Common myeloid progenitor, CD34-positive (primary cell): ENCODE data around the gene NALCN.

ENCODE experiments used
- CTCF ChIA-PET: fragments of 350-600 bp; sonication (Branson Sonifier 250); formaldehyde crosslinking; loops from one replicate; lab custom pipeline; 2021; ENCODE audit warnings: antibody characterized with exemption; lab: Charles Lee
- POLR2A ChIA-PET: fragments of 350-600 bp; sonication (Branson Sonifier 250); formaldehyde crosslinking; loops from one replicate; lab custom pipeline; 2021; ENCODE audit warnings: antibody characterized with exemption; lab: Charles Lee
- DNase-seq, 3 donors: peaks; one replicate each; pipeline versions ENCODE4 v3.0.0 to v3.0.0-alpha.2; 2013
- H3K27ac ChIP-seq, 2 experiments: 1 replicate in 1 of 2; 2 replicates in 1 of 2; pipeline ENCODE4 v1.7.0; 2013; ENCODE audit warnings: inconsistent platforms in 2 of 2, low read length in 2 of 2, mild to moderate bottlenecking in 2 of 2, low read depth in 1 of 2, moderate library complexity in 1 of 2; ENCODE audit not compliant: severe bottlenecking in 2 of 2, insufficient read depth in 1 of 2, poor library complexity in 1 of 2
- H3K27me3 ChIP-seq, 5 experiments: replicated peaks in 2 of 5; 1 replicate in 3 of 5; 2 replicates in 2 of 5; pipeline versions ENCODE4 v1.6.1 to v1.7.0; 2013; ENCODE audit warnings: low read length in 4 of 5, mild to moderate bottlenecking in 2 of 5, moderate library complexity in 2 of 5, inconsistent platforms in 1 of 5; ENCODE audit not compliant: insufficient read depth in 5 of 5, control insufficient read depth in 4 of 5
- H3K36me3 ChIP-seq, 4 experiments: 1 replicate in 2 of 4; 2 replicates in 2 of 4; pipeline versions ENCODE4 v1.6.1 to v1.7.0; 2013; ENCODE audit warnings: low read length in 3 of 4, control low read depth in 1 of 4, mild to moderate bottlenecking in 1 of 4; ENCODE audit not compliant: control insufficient read depth in 4 of 4, insufficient read depth in 4 of 4
- H3K4me1 ChIP-seq, 4 experiments: 1 replicate in 3 of 4; 2 replicates in 1 of 4; pipeline versions ENCODE4 v1.6.1 to v1.7.1; 2013; ENCODE audit warnings: low read length in 3 of 4, mild to moderate bottlenecking in 3 of 4, control low read depth in 1 of 4, inconsistent platforms in 1 of 4, moderate library complexity in 1 of 4; ENCODE audit not compliant: control insufficient read depth in 4 of 4, insufficient read depth in 4 of 4; ENCODE audit errors: control extremely low read depth in 1 of 4
- H3K4me3 ChIP-seq, 7 experiments: 1 replicate in 4 of 7; 2 replicates in 3 of 7; pipeline versions ENCODE4 v1.5.1 to v1.7.0; 2013; ENCODE audit warnings: mild to moderate bottlenecking in 7 of 7, low read length in 6 of 7, moderate library complexity in 6 of 7, inconsistent platforms in 2 of 7, low read depth in 2 of 7, control low read depth in 1 of 7; ENCODE audit not compliant: insufficient read depth in 4 of 7, control insufficient read depth in 1 of 7; ENCODE audit errors: extremely low read depth in 1 of 7
- H3K9me3 ChIP-seq, 5 experiments: 1 replicate in 4 of 5; 2 replicates in 1 of 5; pipeline versions ENCODE4 v1.6.1 to v1.7.1; 2013; ENCODE audit warnings: low read length in 4 of 5, mild to moderate bottlenecking in 2 of 5, inconsistent platforms in 1 of 5, low read depth in 1 of 5, moderate library complexity in 1 of 5; ENCODE audit not compliant: control insufficient read depth in 4 of 5, insufficient read depth in 2 of 5; ENCODE audit errors: control extremely low read depth in 1 of 5
- WGBS: methylation state at CpG from one replicate; pipeline ENCODE4 v1.1.5; 2013; ENCODE audit not compliant: insufficient coverage; 5-methylcytosine and 5-hydroxymethylcytosine counted together

NALCN gene

GRCh38 chr13:101248739-101249514, 167.4 kb downstream of the NALCN start:
- ChIA-PET POLR2A (no interaction called here), CTCF (interaction anchor here (1.1 kb wide), 1 partner anchor 12 kb away, joined by 3 read pairs; no protein-coding TSS in a partner anchor)
- H3K4me3 ChIP-seq: no peak overlapping the region
- H3K4me1 ChIP-seq: no peaks in the 10 kb centered on the region
- no CpG with 5 or more reads among the region's 2 CpGs for WGBS
- H3K27me3 ChIP-seq: no peaks in the 10 kb centered on the region
- peaks cover 0 to 2% (median 0%) of the 10 kb centered on the region in 5 experiments for H3K9me3 ChIP-seq
- H3K27ac ChIP-seq: no peak overlapping the region
- H3K36me3 ChIP-seq: no peaks in the 10 kb centered on the region
- DNase-seq: no peak

GRCh38 chr13:101242720-101243119, 173.6 kb downstream of the NALCN start:
- H3K4me3 ChIP-seq: no peak overlapping the region
- POLR2A ChIA-PET: no interaction called here

GRCh38 chr13:101238555-101238954, 177.8 kb downstream of the NALCN start:
- ChIA-PET CTCF (no interaction called here), POLR2A (no interaction called here)
- H3K27me3 ChIP-seq: peaks cover 0 to under 1% (median 0%) of the 10 kb centered on the region in 5 experiments

More at GRCh38 chr13:101242720-101243119, 173.6 kb downstream of the NALCN start:
- Histone ChIP-seq H3K9me3 (no peaks in the 10 kb centered on the region), H3K27ac (no peak overlapping the region), H3K36me3 (no peaks in the 10 kb centered on the region), H3K4me1 (no peaks in the 10 kb centered on the region), H3K27me3 (no peaks in the 10 kb centered on the region)
- CTCF ChIA-PET: no interaction called here
- DNase-seq: no peak

GRCh38 chr13:101231751-101232428, 184.4 kb downstream of the NALCN start:
- CTCF ChIA-PET: no interaction called here

More at GRCh38 chr13:101238555-101238954, 177.8 kb downstream of the NALCN start:
- Histone ChIP-seq H3K4me1 (no peaks in the 10 kb centered on the region), H3K27ac (no peak overlapping the region), H3K4me3 (no peak overlapping the region), H3K36me3 (no peaks in the 10 kb centered on the region), H3K9me3 (no peaks in the 10 kb centered on the region)
- DNase-seq: no peak

GRCh38 chr13:101230271-101230890, 185.9 kb downstream of the NALCN start:
- Histone ChIP-seq H3K9me3 (no peaks in the 10 kb centered on the region), H3K36me3 (no peaks in the 10 kb centered on the region), H3K27me3 (peaks cover 0 to 2% (median 0%) of the 10 kb centered on the region in 5 experiments), H3K27ac (no peak overlapping the region), H3K4me1 (no peaks in the 10 kb centered on the region), H3K4me3 (no peak overlapping the region)
- CTCF ChIA-PET: no interaction called here
- WGBS: 80% methylated on average over 3 of the region's 6 CpGs
- POLR2A ChIA-PET: no interaction called here
- DNase-seq: no peak

More at GRCh38 chr13:101231751-101232428, 184.4 kb downstream of the NALCN start:
- Histone ChIP-seq H3K36me3 (no peaks in the 10 kb centered on the region), H3K27me3 (peaks cover 0 to 2% (median 0%) of the 10 kb centered on the region in 5 experiments), H3K4me3 (no peak overlapping the region), H3K9me3 (no peaks in the 10 kb centered on the region), H3K4me1 (no peaks in the 10 kb centered on the region), H3K27ac (no peak overlapping the region)
- POLR2A ChIA-PET: no interaction called here
- DNase-seq: no peak
- 83% methylated on average over 3 of the region's 5 CpGs for WGBS

- H3K27ac ChIP-seq: no peak overlapping the region
- no peak overlapping the region for H3K4me3 ChIP-seq
- no peaks in the 10 kb centered on the region for H3K9me3 ChIP-seq
- no peaks in the 10 kb centered on the region for H3K4me1 ChIP-seq
- 80% methylated on average over 1 of the region's 2 CpGs for WGBS
- ChIA-PET POLR2A (no interaction called here), CTCF (no interaction called here)
- no peak for DNase-seq
- H3K27me3 ChIP-seq: no peaks in the 10 kb centered on the region
- no peaks in the 10 kb centered on the region for H3K36me3 ChIP-seq
These were observed 196.6 kb downstream of the NALCN start for GRCh38 chr13:101219609-101220265.
